Ovary (tissue), 9 donors: ENCODE data around the gene KRTAP10-8. TPM values are rescaled to one million over a fixed set of nuclear protein-coding genes. Genes with fewer than 3 reads are reported as not detected.

Source experiments
- DNase-seq, 5 donors: peaks; one replicate each; pipeline ENCODE4 v3.0.0-alpha.2; 2019 to 2020
- H3K27ac ChIP-seq, 2 donors: fragments of 200-600 bp; one replicate each; pipeline versions ENCODE4 v1.5.1 to v1.8.0; 2019 to 2022
- H3K27me3 ChIP-seq: fragments of 200-600 bp; one replicate; pipeline ENCODE4 v1.8.0; 2022
- H3K36me3 ChIP-seq: fragments of 200-600 bp; sonication (generic); one replicate; pipeline ENCODE4 v1.5.1; 2019
- H3K4me1 ChIP-seq: one replicate; pipeline ENCODE4 v1.8.1; 2013; ENCODE audit warnings: mild to moderate bottlenecking, moderate library complexity; ENCODE audit not compliant: insufficient read depth
- H3K4me3 ChIP-seq: fragments of 200-600 bp; sonication (generic); one replicate; pipeline ENCODE4 v1.5.1; 2017
- H3K9me3 ChIP-seq, 2 donors: fragments of 200-600 bp in 1 of 2; sonication (generic) in 1 of 2; one replicate each; pipeline versions ENCODE4 v1.5.1 to v1.8.1; 2013 to 2019; ENCODE audit warnings: mild to moderate bottlenecking in 1 of 2, moderate library complexity in 1 of 2
- CTCF ChIP-seq, 3 donors: fragments of 450-650 bp in 2 of 3; fragments of 200-600 bp in 1 of 3; IDR thresholded peaks; one replicate each; pipeline versions ENCODE4 v1.5.1 to v1.8.0; 2016 to 2022; ENCODE audit warnings: antibody characterized with exemption in 3 of 3, mild to moderate bottlenecking in 1 of 3
- EP300 ChIP-seq: sonication (generic); formaldehyde crosslinking; IDR thresholded peaks from one replicate; pipeline ENCODE4 v1.6.1; 2017; ENCODE audit warnings: antibody characterized with exemption
- POLR2A ChIP-seq: fragments of 450-650 bp; IDR thresholded peaks from one replicate; pipeline ENCODE4 v1.6.1; 2017; ENCODE audit warnings: antibody characterized with exemption, mild to moderate bottlenecking, moderate library complexity
- WGBS, 3 donors: extraction: QIAGEN DNeasy Blood & Tissue Kit in 1 of 3; methylation state at CpG; one replicate each; pipeline versions ENCODE4 v1.1.5 to v1.1.7; 2013 to 2017; 5-methylcytosine and 5-hydroxymethylcytosine counted together
- intact Hi-C, 4 donors: fragments of 100-400 bp; cut with DNase I; formaldehyde crosslinking; loops; one replicate each; pipeline versions ENCODE4 v1.11.0 to v1.15.1; 2022 to 2023
- polyA plus RNA-seq, 2 donors: library from polyadenylated mRNA; stranded (reverse); fragments of 200-250 nt in 1 of 2; fragments of 350-450 nt in 1 of 2; fragmentation: Illumina TruSeq in 1 of 2; extraction: RNeasy Lipid Tissue Mini Kit (QIAGEN cat#74804) in 1 of 2; gene quantifications; one replicate each; pipeline ENCODE4 v1.2.3, GENCODE V29; 2013 to 2014
- total RNA-seq, 7 donors: library from RNA; depleted of rRNA in 2 of 7; stranded (reverse); fragments of >200 nt in 2 of 7; fragmentation: NEBNext Ultra II Directional in 3 of 7; extraction: Animal tissue kit (Norgen Biotek cat#: 25700) in 3 of 7; gene quantifications; one replicate each; pipeline versions ENCODE4 v1.1.0 to v1.2.4, GENCODE V29; 2016 to 2023
- donor health status: DM: no; HTN: no; CAD: no; lungs with moderate emphysema.
- donor health status: DM: no; HTN: no; CAD: no.
- donor health status: Bipolar disorder and iron deficiency.
- donor health status: DM: yes; HTN: yes; CAD: no.
- donor health status: DM: no; HTN: no; CAD: no.
- donor health status: DM: yes; HTN: yes; CAD: no.

KRTAP10-8 gene
- total and polyA plus RNA-seq, 9 donors, result not detected

- Histone ChIP-seq H3K27me3 (no peaks in the 10 kb centered on the region), H3K4me3 (no peak overlapping the region), H3K36me3 (no peaks in the 10 kb centered on the region), H3K4me1 (no peaks in the 10 kb centered on the region), H3K9me3 (no peaks in the 10 kb centered on the region), H3K27ac (no peak overlapping the region)
- WGBS, 3 donors, result 72 to 78% (median 75%) methylated on average over 15 to 17 of the region's 17 CpGs
- DNase-seq, result no peak
- intact Hi-C loops, result no loop called here
- TF ChIP-seq EP300 (no peak), POLR2A (no peak)
These were observed 4.2 kb downstream of the KRTAP10-8 start for GRCh38 chr21:44615911-44616590.

- DNase-seq, result no peak
- no peaks in the 10 kb centered on the region for H3K4me1 ChIP-seq
- intact Hi-C loops, result no loop called here
- WGBS, 3 donors, result 75 to 84% (median 76%) methylated on average over 16 of the region's 16 CpGs
- no peak overlapping the region for H3K27ac ChIP-seq
- no peaks in the 10 kb centered on the region for H3K27me3 ChIP-seq
- no peak overlapping the region for H3K4me3 ChIP-seq
- no peaks in the 10 kb centered on the region for H3K9me3 ChIP-seq
- H3K36me3 ChIP-seq, result no peaks in the 10 kb centered on the region
- no peak for TF ChIP-seq EP300
- no peak for TF ChIP-seq CTCF (IDR thresholded peaks at IDR 0.05)
- TF ChIP-seq POLR2A, result no peak
These were observed 4.7 kb downstream of the KRTAP10-8 start for GRCh38 chr21:44616591-44616926.

GRCh38 chr21:44617071-44617501, 5.2 kb downstream of the KRTAP10-8 start:
- no peak for DNase-seq
- no peak overlapping the region for H3K4me3 ChIP-seq
- no peaks in the 10 kb centered on the region for H3K36me3 ChIP-seq
- WGBS, 3 donors, result 40 to 55% (median 45%) methylated on average over 8 of the region's 8 CpGs
- no peak for TF ChIP-seq EP300
- no peak for TF ChIP-seq CTCF (IDR thresholded peaks at IDR 0.05)
- TF ChIP-seq POLR2A, result no peak
- H3K27ac ChIP-seq, result no peak overlapping the region
- H3K27me3 ChIP-seq, result no peaks in the 10 kb centered on the region
- no peaks in the 10 kb centered on the region for H3K9me3 ChIP-seq
- intact Hi-C loops, result no loop called here
- H3K4me1 ChIP-seq, result no peaks in the 10 kb centered on the region

- no peaks in the 10 kb centered on the region for H3K27me3 ChIP-seq
These were observed 6.6 kb downstream of the KRTAP10-8 start for GRCh38 chr21:44618504-44618903.

More at GRCh38 chr21:44618504-44618903, 6.6 kb downstream of the KRTAP10-8 start:
- 15 to 26% (median 16%) methylated on average over 4 of the region's 4 CpGs for WGBS, 3 donors
- intact Hi-C loops, result no loop called here
- Histone ChIP-seq H3K27ac (no peak overlapping the region), H3K4me1 (no peaks in the 10 kb centered on the region), H3K36me3 (no peaks in the 10 kb centered on the region), H3K9me3 (peaks cover 0 to 3% of the 10 kb centered on the region in 2 donors), H3K4me3 (no peak overlapping the region)
- no peak for DNase-seq
- no peak for TF ChIP-seq POLR2A
- TF ChIP-seq CTCF (IDR thresholded peaks at IDR 0.05), result no peak
